ENCODE measurements around the gene THAP3. TPM values are rescaled to one million over a fixed set of nuclear protein-coding genes. Genes with fewer than 3 reads are reported as not detected.
A peak's percentile ranks its signal among the peaks of the same experiment; 100 is the strongest.

Gene THAP3
- total and polyA plus RNA-seq, 7 donors = 8.9 to 40.1 (median 18.8) TPM

DNA sequence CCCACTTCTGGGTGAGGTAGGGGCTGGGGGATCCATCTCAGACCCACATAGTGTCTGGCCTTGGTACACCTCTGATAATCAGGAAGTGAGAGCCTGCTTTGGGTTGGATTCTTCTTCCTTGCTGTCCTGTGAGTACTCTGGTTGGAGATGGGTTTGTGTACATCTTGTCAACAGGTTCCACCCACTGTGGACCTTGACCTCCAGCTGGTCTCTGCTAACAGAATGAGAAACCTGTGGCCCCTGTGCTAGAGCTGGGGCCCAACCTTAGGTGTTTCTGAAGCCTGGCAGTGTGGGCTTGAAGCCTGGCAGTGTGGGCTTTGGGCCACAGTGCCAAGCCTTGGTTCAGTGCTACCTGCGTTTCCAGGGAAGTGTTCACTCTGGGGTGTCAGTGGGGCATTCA is 42.3 kb upstream of the THAP3 start:
- peaks cover 26% of the 10 kb centered on the region for H3K4me1 ChIP-seq
- H3K27me3 ChIP-seq (ENCODE audit: insufficient read depth in 3 of 3, low read length in 2 of 3) = no peaks in the 10 kb centered on the region
- intact Hi-C loops (cut with DNase I) = no loop called here
- DNase-seq (no peak), ATAC-seq (no peak)
- no peak overlapping the region for H3K4me3 ChIP-seq
- 80 to 90% (median 85%) methylated on average over 1 of the region's 1 CpG for WGBS, 3 donors
- peak overlapping the region; percentile 93 for H3K27ac ChIP-seq
- no peaks in the 10 kb centered on the region for H3K9me3 ChIP-seq
- TF ChIP-seq, protein P1, sequence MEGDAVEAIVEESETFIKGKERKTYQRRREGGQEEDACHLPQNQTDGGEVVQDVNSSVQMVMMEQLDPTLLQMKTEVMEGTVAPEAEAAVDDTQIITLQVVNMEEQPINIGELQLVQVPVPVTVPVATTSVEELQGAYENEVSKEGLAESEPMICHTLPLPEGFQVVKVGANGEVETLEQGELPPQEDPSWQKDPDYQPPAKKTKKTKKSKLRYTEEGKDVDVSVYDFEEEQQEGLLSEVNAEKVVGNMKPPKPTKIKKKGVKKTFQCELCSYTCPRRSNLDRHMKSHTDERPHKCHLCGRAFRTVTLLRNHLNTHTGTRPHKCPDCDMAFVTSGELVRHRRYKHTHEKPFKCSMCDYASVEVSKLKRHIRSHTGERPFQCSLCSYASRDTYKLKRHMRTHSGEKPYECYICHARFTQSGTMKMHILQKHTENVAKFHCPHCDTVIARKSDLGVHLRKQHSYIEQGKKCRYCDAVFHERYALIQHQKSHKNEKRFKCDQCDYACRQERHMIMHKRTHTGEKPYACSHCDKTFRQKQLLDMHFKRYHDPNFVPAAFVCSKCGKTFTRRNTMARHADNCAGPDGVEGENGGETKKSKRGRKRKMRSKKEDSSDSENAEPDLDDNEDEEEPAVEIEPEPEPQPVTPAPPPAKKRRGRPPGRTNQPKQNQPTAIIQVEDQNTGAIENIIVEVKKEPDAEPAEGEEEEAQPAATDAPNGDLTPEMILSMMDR (IDR thresholded peaks at IDR 0.05) = no peak
- peaks cover 0 to 8% of the 10 kb centered on the region in 2 donors for H3K36me3 ChIP-seq (ENCODE audit: insufficient read depth in 1 of 2, low read depth in 1 of 2)

GRCh38 chr1:6584126-6585080 is 40.3 kb upstream of the THAP3 start:
- DNase-seq (no peak), ATAC-seq (no peak)
- H3K27me3 ChIP-seq (ENCODE audit: insufficient read depth in 3 of 3, low read length in 2 of 3) = no peaks in the 10 kb centered on the region
- no peak overlapping the region for H3K4me3 ChIP-seq
- H3K9me3 ChIP-seq = no peaks in the 10 kb centered on the region
- peaks cover 47% of the 10 kb centered on the region for H3K4me1 ChIP-seq
- intact Hi-C loops (cut with DNase I) = loop anchor here in 1 of 2 donors (5.0 kb wide), 1 partner anchor 38 kb away; the partner anchor contains the start of gene THAP3
- peak overlapping the region; percentile 98 for H3K27ac ChIP-seq
- H3K36me3 ChIP-seq (ENCODE audit: insufficient read depth in 1 of 2, low read depth in 1 of 2) = peaks cover 0 to 24% of the 10 kb centered on the region in 2 donors
- 49 to 64% (median 51%) methylated on average over 21 of the region's 21 CpGs for WGBS, 3 donors
- TF ChIP-seq, protein P1 (IDR thresholded peaks at IDR 0.05) = peak; percentile 25

- ATAC-seq (no peak), DNase-seq (no peak)
- Histone ChIP-seq H3K27me3 (ENCODE audit: insufficient read depth in 3 of 3, low read length in 2 of 3) (no peaks in the 10 kb centered on the region), H3K36me3 (ENCODE audit: insufficient read depth in 1 of 2, low read depth in 1 of 2) (peaks cover 0 to 32% of the 10 kb centered on the region in 2 donors), H3K9me3 (no peaks in the 10 kb centered on the region), H3K4me3 (no peak overlapping the region), H3K4me1 (peaks cover 55% of the 10 kb centered on the region), H3K27ac (peak overlapping the region; percentile 98)
- intact Hi-C loops (cut with DNase I) = loop anchor here in 1 of 2 donors (5.0 kb wide), 1 partner anchor 37 kb away; the partner anchor contains the start of gene THAP3
- TF ChIP-seq, protein P1 (IDR thresholded peaks at IDR 0.05) = no peak
- WGBS, 3 donors = 72 to 91% (median 76%) methylated on average over 10 to 12 of the region's 12 CpGs
Observed at GRCh38 chr1:6585081-6585722, 39.5 kb upstream of the THAP3 start.

DNA sequence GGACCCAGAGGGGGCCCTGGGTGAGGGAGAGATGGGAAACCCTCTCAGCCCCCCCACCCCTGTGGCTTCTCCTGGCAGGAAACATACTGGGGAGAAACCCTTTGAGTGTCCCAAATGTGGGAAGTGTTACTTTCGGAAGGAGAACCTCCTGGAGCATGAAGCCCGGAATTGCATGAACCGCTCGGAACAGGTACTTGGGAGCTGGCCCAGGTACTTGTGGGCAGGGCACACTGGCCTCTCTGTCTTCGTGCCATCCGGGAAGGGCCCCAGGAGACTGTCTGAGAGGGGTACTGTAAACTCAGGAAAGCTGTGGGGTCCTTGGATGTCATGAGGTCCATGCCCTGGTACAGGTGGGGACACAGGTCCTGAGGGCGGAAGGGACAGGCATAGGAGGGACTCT is 38.8 kb upstream of the THAP3 start:
- Histone ChIP-seq H3K27ac (peak overlapping the region; percentile 98), H3K36me3 (ENCODE audit: insufficient read depth in 1 of 2, low read depth in 1 of 2) (peaks cover 0 to 39% of the 10 kb centered on the region in 2 donors), H3K4me3 (no peak overlapping the region), H3K9me3 (no peaks in the 10 kb centered on the region), H3K27me3 (ENCODE audit: insufficient read depth in 3 of 3, low read length in 2 of 3) (no peaks in the 10 kb centered on the region), H3K4me1 (peaks cover 57% of the 10 kb centered on the region)
- intact Hi-C loops (cut with DNase I) = loop anchor here in 1 of 2 donors (5.0 kb wide), 1 partner anchor 36 kb away; the partner anchor contains the start of gene THAP3
- TF ChIP-seq, protein P1 (IDR thresholded peaks at IDR 0.05) = no peak
- WGBS, 3 donors = 69 to 86% (median 71%) methylated on average over 7 of the region's 7 CpGs
- DNase-seq (no peak), ATAC-seq (no peak)

Measured in psoas muscle (tissue), 8 donors.